ENCODE measurements around the gene FUT3.

FUT3 gene

DNA sequence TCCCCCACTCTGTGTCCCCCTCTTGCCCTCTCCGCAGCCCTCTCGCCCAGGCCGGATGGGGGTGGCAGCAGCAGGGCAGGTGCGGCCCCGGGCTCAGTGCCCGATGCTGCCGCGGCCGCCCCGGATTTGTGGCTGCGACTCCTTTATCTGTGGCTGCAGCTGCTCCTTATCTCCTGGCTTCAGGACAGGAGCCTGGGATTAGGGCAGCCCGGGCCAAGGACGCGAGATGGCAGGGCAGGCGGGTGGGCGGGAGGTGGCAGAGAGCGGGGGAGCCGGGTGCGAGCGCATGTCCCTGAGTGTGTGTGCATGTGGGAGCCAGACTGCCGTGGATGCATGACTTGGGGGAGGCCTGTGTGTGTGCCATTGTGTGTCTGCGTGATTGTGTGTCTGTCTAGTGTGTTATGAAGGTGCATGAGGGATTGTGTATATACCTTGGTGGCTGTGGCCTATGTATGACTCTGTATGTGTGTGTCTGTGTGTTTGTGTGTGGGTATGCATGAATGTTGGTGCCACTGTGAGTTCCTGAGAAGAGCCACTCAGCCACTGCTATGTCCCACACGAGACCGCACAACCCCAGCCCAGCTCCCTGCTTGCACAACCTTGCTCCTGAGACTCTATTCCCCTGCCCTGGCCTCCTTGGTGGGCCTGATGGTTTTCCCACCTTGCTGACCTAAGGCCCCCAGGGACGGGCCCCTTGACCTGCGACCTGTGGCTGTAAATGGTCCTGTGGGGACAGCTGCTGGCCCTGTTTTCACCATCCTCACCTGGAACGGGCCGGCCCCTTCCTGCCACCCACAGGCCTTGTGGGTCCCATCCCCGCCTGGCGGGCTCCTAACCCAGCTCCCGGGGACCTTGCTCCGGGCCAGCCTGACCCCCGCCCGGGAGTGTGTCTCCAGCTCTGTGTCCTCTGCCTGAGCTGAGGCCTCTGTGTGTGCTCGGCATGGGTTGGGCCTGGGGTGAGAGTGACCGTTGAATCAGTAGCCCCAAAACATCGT is 51.7 kb downstream of the FUT3 start:
- no peak for DNase-seq

DNA sequence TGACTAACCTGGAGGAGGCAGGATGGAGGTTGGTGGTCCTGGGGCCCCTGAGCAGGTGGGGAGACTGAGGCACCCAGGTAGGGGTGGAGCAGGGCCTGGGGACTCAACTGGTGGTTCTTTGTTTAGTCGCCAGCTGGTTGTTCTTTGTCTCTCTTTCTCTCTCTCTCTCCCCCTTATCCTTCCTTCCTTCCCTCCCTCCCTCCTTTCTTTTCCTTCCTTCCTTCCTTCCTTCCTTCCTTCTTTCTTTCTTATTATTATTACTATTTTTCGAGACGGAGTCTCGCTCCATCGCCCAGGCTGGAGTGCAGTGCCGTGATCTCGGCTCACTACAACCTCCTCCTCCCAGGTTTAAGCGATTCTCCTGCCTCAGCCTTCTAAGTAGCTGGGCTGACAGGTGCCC is 53.0 kb downstream of the FUT3 start:
- DNase-seq = no peak

DNA sequence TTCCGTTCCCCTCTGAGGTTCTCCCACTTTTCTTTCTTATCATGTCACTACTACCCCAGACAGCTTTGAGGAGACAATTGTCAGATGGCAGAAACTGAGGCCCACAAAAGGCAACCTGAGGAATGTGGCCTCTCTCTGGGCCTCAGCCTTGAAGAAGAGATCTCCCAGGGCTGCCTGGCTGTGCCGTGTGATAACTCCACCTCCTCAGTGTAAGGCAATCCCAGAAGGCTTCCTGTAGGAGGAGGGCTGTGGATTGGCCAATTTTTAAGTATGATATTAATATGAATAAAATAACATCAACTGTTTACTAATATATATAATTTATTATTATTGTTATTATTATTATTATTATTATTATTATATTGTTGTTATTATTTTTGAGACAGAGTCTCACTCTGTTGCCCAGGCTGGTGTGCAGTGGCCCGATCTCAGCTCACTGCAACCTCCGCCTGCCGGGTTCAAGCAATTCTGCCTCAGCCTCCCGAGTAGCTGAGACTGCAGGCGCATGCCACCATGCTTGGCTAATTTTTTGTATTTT is 55.8 kb downstream of the FUT3 start:
- DNase-seq = no peak

DNA sequence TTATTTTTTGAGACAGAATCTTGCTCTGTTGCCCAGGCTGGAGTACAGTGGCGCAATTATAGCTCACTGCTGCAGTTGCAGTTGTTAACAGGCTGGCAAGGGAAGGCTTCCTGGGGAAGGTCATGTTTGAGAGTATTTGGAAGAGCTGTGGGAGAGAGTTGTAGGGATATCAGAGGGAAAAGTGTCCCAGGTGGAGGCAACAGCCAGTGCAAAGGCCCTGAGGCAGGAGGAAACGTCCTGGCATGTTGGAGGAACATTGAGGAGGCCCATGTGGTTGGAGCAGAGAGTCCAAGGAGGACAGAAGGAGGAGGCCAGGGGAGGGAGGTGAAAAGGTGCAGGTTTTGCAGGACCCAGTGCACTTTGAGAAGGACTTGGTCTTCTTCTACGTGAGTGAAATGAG is 58.1 kb downstream of the FUT3 start:
- DNase-seq = no peak

Measured in activated CD8-positive, alpha-beta memory T cell treated with anti-CD3 and anti-CD28 coated beads, Interleukin-2, amount 50 U/mL, for 4 hours (primary cell).